ENCODE measurements around the gene DEK. TPM values are rescaled to one million over a fixed set of nuclear protein-coding genes. Genes with fewer than 3 reads are reported as not detected.
"Not testable (repeated sequence)": the region's sequence is repeated elsewhere in the genome, so short reads cannot be mapped to it uniquely, and the experiment has no call there.

DEK gene
- total RNA-seq, 1 experiment from 2014 or later: 141 TPM

GRCh38 chr6:18240230-18240629 is 24.1 kb downstream of the DEK start:
- no peak for DNase-seq (ENCODE audit: low spot score)

GRCh38 chr6:18237167-18237566 is 27.2 kb downstream of the DEK start:
- DNase-seq (ENCODE audit: low spot score): no peak

- DNase-seq (ENCODE audit: low spot score): no peak
Observed at GRCh38 chr6:18235524-18235923, 28.8 kb downstream of the DEK start.

GRCh38 chr6:18234564-18234963 is 29.8 kb downstream of the DEK start:
- no peak for DNase-seq (ENCODE audit: low spot score)

- DNase-seq (ENCODE audit: low spot score): not testable (repeated sequence)
Observed at GRCh38 chr6:18233770-18234169, 30.6 kb downstream of the DEK start.

- not testable (repeated sequence) for DNase-seq (ENCODE audit: low spot score)
Observed at GRCh38 chr6:18231856-18232255, 32.5 kb downstream of the DEK start.

- DNase-seq (ENCODE audit: low spot score): not testable (repeated sequence)
Observed at GRCh38 chr6:18228590-18228989, 35.7 kb downstream of the DEK start.

- not testable (repeated sequence) for DNase-seq (ENCODE audit: low spot score)
Observed at GRCh38 chr6:18227166-18227565, 37.2 kb downstream of the DEK start.

- DNase-seq (ENCODE audit: low spot score): peak; percentile 85
Observed at GRCh38 chr6:18226451-18227105, 37.8 kb downstream of the DEK start.

- no peak for DNase-seq (ENCODE audit: low spot score)
Observed at GRCh38 chr6:18221288-18221615, 43.1 kb downstream of the DEK start.

- no peak for DNase-seq (ENCODE audit: low spot score)
Observed at GRCh38 chr6:18219591-18219990, 44.7 kb downstream of the DEK start.

GRCh38 chr6:18218233-18218632 is 46.1 kb downstream of the DEK start:
- no peak for DNase-seq (ENCODE audit: low spot score)

- DNase-seq (ENCODE audit: low spot score): no peak
Observed at GRCh38 chr6:18216411-18216810, 47.9 kb downstream of the DEK start.

- no peak for DNase-seq (ENCODE audit: low spot score)
Observed at GRCh38 chr6:18215436-18215835, 48.9 kb downstream of the DEK start.

- DNase-seq (ENCODE audit: low spot score): no peak
Observed at GRCh38 chr6:18214003-18214402, 50.3 kb downstream of the DEK start.

GRCh38 chr6:18213439-18213838 is 50.9 kb downstream of the DEK start:
- no peak for DNase-seq (ENCODE audit: low spot score)

- DNase-seq (ENCODE audit: low spot score): no peak
Observed at GRCh38 chr6:18212231-18212630, 52.1 kb downstream of the DEK start.

GRCh38 chr6:18211338-18211737 is 53.0 kb downstream of the DEK start:
- DNase-seq (ENCODE audit: low spot score): no peak

GRCh38 chr6:18210707-18211106 is 53.6 kb downstream of the DEK start:
- no peak for DNase-seq (ENCODE audit: low spot score)

GRCh38 chr6:18209539-18210197 is 54.7 kb downstream of the DEK start:
- DNase-seq (ENCODE audit: low spot score): no peak

GRCh38 chr6:18208778-18209177 is 55.6 kb downstream of the DEK start:
- not testable (repeated sequence) for DNase-seq (ENCODE audit: low spot score)

- no peak for DNase-seq (ENCODE audit: low spot score)
Observed at GRCh38 chr6:18207949-18208348, 56.4 kb downstream of the DEK start.

GRCh38 chr6:18207438-18207837 is 56.9 kb downstream of the DEK start:
- DNase-seq (ENCODE audit: low spot score): no peak

- no peak for DNase-seq (ENCODE audit: low spot score)
Observed at GRCh38 chr6:18206591-18206990, 57.7 kb downstream of the DEK start.
